Measurements from ENCODE around the gene ZNF45.

The ZNF45 gene

GRCh38 chr19:43928820-43929219 lies 6.3 kb downstream of the ZNF45 start:
- H3K27ac ChIP-seq, result no peak overlapping the region
- DNase-seq, result no peak
- no peaks in the 10 kb centered on the region for H3K27me3 ChIP-seq (ENCODE audit: insufficient read depth, low read depth, severe bottlenecking)
- TF ChIP-seq CTCF (IDR thresholded peaks at IDR 0.05; ENCODE audit: low read depth, low read length), result no peak
- H3K4me3 ChIP-seq (ENCODE audit: low read depth, low read length), result no peak overlapping the region
- H3K36me3 ChIP-seq, result peaks cover 87% of the 10 kb centered on the region
- no peaks in the 10 kb centered on the region for H3K9me3 ChIP-seq (ENCODE audit: severe bottlenecking)

GRCh38 chr19:43923875-43924274 lies 11.2 kb downstream of the ZNF45 start:
- Histone ChIP-seq H3K27ac (no peak overlapping the region), H3K9me3 (ENCODE audit: severe bottlenecking) (no peaks in the 10 kb centered on the region), H3K4me3 (ENCODE audit: low read depth, low read length) (no peak overlapping the region), H3K27me3 (ENCODE audit: insufficient read depth, low read depth, severe bottlenecking) (no peaks in the 10 kb centered on the region), H3K36me3 (peaks cover 82% of the 10 kb centered on the region)
- no peak for TF ChIP-seq CTCF (IDR thresholded peaks at IDR 0.05; ENCODE audit: low read depth, low read length)
- DNase-seq, result no peak

GRCh38 chr19:43914051-43914450 lies 21.0 kb downstream of the ZNF45 start:
- Histone ChIP-seq H3K27me3 (ENCODE audit: insufficient read depth, low read depth, severe bottlenecking) (no peaks in the 10 kb centered on the region), H3K9me3 (ENCODE audit: severe bottlenecking) (peaks cover 23% of the 10 kb centered on the region), H3K4me3 (ENCODE audit: low read depth, low read length) (no peak overlapping the region), H3K36me3 (peaks cover 69% of the 10 kb centered on the region), H3K27ac (no peak overlapping the region)
- no peak for DNase-seq
- TF ChIP-seq CTCF (IDR thresholded peaks at IDR 0.05; ENCODE audit: low read depth, low read length), result no peak

- no peak for DNase-seq
- peaks cover 62% of the 10 kb centered on the region for H3K36me3 ChIP-seq
These were observed 21.7 kb downstream of the ZNF45 start for GRCh38 chr19:43913383-43913782.

GRCh38 chr19:43910884-43911283 lies 24.2 kb downstream of the ZNF45 start:
- no peak for TF ChIP-seq CTCF (IDR thresholded peaks at IDR 0.05; ENCODE audit: low read depth, low read length)
- no peak overlapping the region for H3K27ac ChIP-seq
- H3K9me3 ChIP-seq (ENCODE audit: severe bottlenecking), result peaks cover 23% of the 10 kb centered on the region
- no peak for DNase-seq
- H3K36me3 ChIP-seq, result peaks cover 47% of the 10 kb centered on the region
- H3K4me3 ChIP-seq (ENCODE audit: low read depth, low read length), result no peak overlapping the region
- H3K27me3 ChIP-seq (ENCODE audit: insufficient read depth, low read depth, severe bottlenecking), result no peaks in the 10 kb centered on the region

More at GRCh38 chr19:43913383-43913782, 21.7 kb downstream of the ZNF45 start:
- no peak overlapping the region for H3K27ac ChIP-seq
- peaks cover 23% of the 10 kb centered on the region for H3K9me3 ChIP-seq (ENCODE audit: severe bottlenecking)
- no peaks in the 10 kb centered on the region for H3K27me3 ChIP-seq (ENCODE audit: insufficient read depth, low read depth, severe bottlenecking)
- no peak overlapping the region for H3K4me3 ChIP-seq (ENCODE audit: low read depth, low read length)
- TF ChIP-seq CTCF (IDR thresholded peaks at IDR 0.05; ENCODE audit: low read depth, low read length), result no peak

- peaks cover 5% of the 10 kb centered on the region for H3K9me3 ChIP-seq (ENCODE audit: severe bottlenecking)
- no peak for DNase-seq
- no peaks in the 10 kb centered on the region for H3K27me3 ChIP-seq (ENCODE audit: insufficient read depth, low read depth, severe bottlenecking)
- no peak for TF ChIP-seq CTCF (IDR thresholded peaks at IDR 0.05; ENCODE audit: low read depth, low read length)
- no peak overlapping the region for H3K4me3 ChIP-seq (ENCODE audit: low read depth, low read length)
- no peak overlapping the region for H3K27ac ChIP-seq
- peaks cover 25% of the 10 kb centered on the region for H3K36me3 ChIP-seq
These were observed 26.4 kb downstream of the ZNF45 start for GRCh38 chr19:43908659-43909058.

Data from WERI-Rb-1 (cell line).